Omental fat pad (tissue), 4 donors: Measurements from ENCODE around the gene LRRC74B. TPM values are rescaled to one million over a fixed set of nuclear protein-coding genes. Genes with fewer than 3 reads are reported as not detected.

ENCODE experiments used
- ATAC-seq: fragments of 150-250 bp; one replicate; pipeline ENCODE4 v1.9.1; 2016; ENCODE audit warnings: mild to moderate bottlenecking, moderate library complexity; ENCODE audit not compliant: low FRiP score
- DNase-seq: peaks from one replicate; pipeline ENCODE4 v3.0.0-alpha.2; 2019; ENCODE audit warnings: low spot score
- CTCF ChIP-seq, 3 donors: fragments of 450-650 bp; IDR thresholded peaks; one replicate each; pipeline ENCODE4 v1.5.1; 2016 to 2017; ENCODE audit warnings: antibody characterized with exemption in 3 of 3, mild to moderate bottlenecking in 3 of 3, moderate library complexity in 2 of 3
- total RNA-seq, 4 donors: library from RNA; depleted of rRNA; stranded (reverse); fragments of >200 nt; gene quantifications; one replicate each; pipeline ENCODE4 v1.1.0, GENCODE V29; 2016

Gene LRRC74B
- total RNA-seq, 4 donors from 2014 or later, result not detected

GRCh38 chr22:21073023-21073422 is 27.3 kb downstream of the LRRC74B start:
- no peak for DNase-seq
- ATAC-seq, result no peak
- TF ChIP-seq CTCF (IDR thresholded peaks at IDR 0.05), result no peak

- DNase-seq, result no peak
- no peak for TF ChIP-seq CTCF (IDR thresholded peaks at IDR 0.05)
- no peak for ATAC-seq
Observed at GRCh38 chr22:21073482-21073881, 27.7 kb downstream of the LRRC74B start.

- DNase-seq, result no peak
- ATAC-seq, result no peak
- TF ChIP-seq CTCF (IDR thresholded peaks at IDR 0.05), result no peak
Observed at GRCh38 chr22:21074102-21074715, 28.5 kb downstream of the LRRC74B start.

GRCh38 chr22:21075516-21076138 is 29.9 kb downstream of the LRRC74B start:
- DNase-seq (no peak), ATAC-seq (peak; percentile 20)
- no peak for TF ChIP-seq CTCF (IDR thresholded peaks at IDR 0.05)

- no peak for TF ChIP-seq CTCF (IDR thresholded peaks at IDR 0.05)
- DNase-seq, result no peak
- ATAC-seq, result no peak
Observed at GRCh38 chr22:21076912-21077625, 31.3 kb downstream of the LRRC74B start.

- DNase-seq (no peak), ATAC-seq (no peak)
- no peak for TF ChIP-seq CTCF (IDR thresholded peaks at IDR 0.05)
Observed at GRCh38 chr22:21077884-21078508, 32.2 kb downstream of the LRRC74B start.
